Tibial artery (tissue), 4 donors: ENCODE data around the gene LINC00632.
"Not testable (repeated sequence)": the region's sequence is repeated elsewhere in the genome, so short reads cannot be mapped to it uniquely, and the experiment has no call there.

Source experiments
- DNase-seq, 2 donors: peaks; one replicate each; pipeline ENCODE4 v3.0.0-alpha.2; 2019
- H3K27ac ChIP-seq, 2 donors: fragments of 200-600 bp; sonication (generic) in 1 of 2; 1 replicate in 1 of 2; 2 replicates in 1 of 2; pipeline ENCODE4 v1.5.1; 2018 to 2019; ENCODE audit warnings: mild to moderate bottlenecking in 1 of 2
- H3K27me3 ChIP-seq, 2 donors: fragments of 200-600 bp; sonication (generic) in 1 of 2; one replicate each; pipeline versions ENCODE4 v1.5.1 to v1.6.0; 2016 to 2019
- H3K36me3 ChIP-seq, 3 donors: fragments of 200-600 bp; sonication (generic) in 2 of 3; one replicate each; pipeline ENCODE4 v1.5.1; 2016 to 2019; ENCODE audit warnings: mild to moderate bottlenecking in 2 of 3
- H3K4me1 ChIP-seq, 4 donors: fragments of 200-600 bp; sonication (generic) in 2 of 4; 1 replicate in 3 of 4; 2 replicates in 1 of 4; pipeline ENCODE4 v1.5.1; 2016 to 2019
- H3K4me3 ChIP-seq, 2 donors: fragments of 200-600 bp; sonication (generic) in 1 of 2; 1 replicate in 1 of 2; 2 replicates in 1 of 2; pipeline ENCODE4 v1.5.1; 2018 to 2019; ENCODE audit warnings: mild to moderate bottlenecking in 2 of 2
- H3K9me3 ChIP-seq, 3 donors: fragments of 200-600 bp; sonication (generic) in 1 of 3; one replicate each; pipeline ENCODE4 v1.5.1; 2016 to 2019
- intact Hi-C: fragments of 100-400 bp; cut with DNase I; formaldehyde crosslinking; loops from one replicate; pipeline ENCODE4 v1.15.0; 2023; ENCODE audit warnings: low total_unique reads
- TF ChIP-seq, protein P1 (sequence below), 2 experiments: fragments of 200-600 bp in 1 of 2; fragments of 450-650 bp in 1 of 2; IDR thresholded peaks; one replicate each; pipeline ENCODE4 v1.5.1; 2017 to 2019; ENCODE audit warnings: antibody characterized with exemption in 2 of 2, mild to moderate bottlenecking in 1 of 2, moderate library complexity in 1 of 2

Gene LINC00632

DNA sequence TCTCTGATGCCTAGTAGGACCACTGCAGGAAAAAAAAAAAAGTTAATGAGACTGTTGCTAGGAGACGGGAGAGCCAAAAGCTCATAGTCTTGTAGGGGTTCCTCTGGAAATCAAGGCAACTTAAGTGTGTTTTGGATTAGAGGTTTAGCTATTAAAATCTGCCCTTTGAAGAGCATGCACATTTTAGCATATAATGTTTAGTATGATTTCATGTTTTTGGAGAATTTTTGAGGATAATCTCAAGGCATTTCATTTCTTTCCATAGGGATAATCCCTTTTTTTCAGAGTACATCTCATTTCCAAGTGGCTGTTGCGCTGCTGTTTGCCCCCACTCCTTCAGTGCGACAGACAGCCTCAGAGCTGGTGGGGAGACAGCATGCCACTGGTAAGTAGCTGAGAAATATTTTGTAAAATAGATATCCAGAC is at the start of gene LINC00632:
Gene LINC00632 (plus strand): TSS at position 339 of the 426 bp plus-strand sequence.
- peak within 1 kb of the TSS; percentile 21 to 33 for H3K27ac ChIP-seq
- TF ChIP-seq, protein P1, sequence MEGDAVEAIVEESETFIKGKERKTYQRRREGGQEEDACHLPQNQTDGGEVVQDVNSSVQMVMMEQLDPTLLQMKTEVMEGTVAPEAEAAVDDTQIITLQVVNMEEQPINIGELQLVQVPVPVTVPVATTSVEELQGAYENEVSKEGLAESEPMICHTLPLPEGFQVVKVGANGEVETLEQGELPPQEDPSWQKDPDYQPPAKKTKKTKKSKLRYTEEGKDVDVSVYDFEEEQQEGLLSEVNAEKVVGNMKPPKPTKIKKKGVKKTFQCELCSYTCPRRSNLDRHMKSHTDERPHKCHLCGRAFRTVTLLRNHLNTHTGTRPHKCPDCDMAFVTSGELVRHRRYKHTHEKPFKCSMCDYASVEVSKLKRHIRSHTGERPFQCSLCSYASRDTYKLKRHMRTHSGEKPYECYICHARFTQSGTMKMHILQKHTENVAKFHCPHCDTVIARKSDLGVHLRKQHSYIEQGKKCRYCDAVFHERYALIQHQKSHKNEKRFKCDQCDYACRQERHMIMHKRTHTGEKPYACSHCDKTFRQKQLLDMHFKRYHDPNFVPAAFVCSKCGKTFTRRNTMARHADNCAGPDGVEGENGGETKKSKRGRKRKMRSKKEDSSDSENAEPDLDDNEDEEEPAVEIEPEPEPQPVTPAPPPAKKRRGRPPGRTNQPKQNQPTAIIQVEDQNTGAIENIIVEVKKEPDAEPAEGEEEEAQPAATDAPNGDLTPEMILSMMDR (IDR thresholded peaks at IDR 0.05), result no peak
- no peak for DNase-seq
- no peaks in the 10 kb centered on the region for H3K9me3 ChIP-seq
- peak within 1 kb of the TSS; percentile 36 to 37 for H3K4me3 ChIP-seq
- no peaks in the 10 kb centered on the region for H3K36me3 ChIP-seq
- H3K27me3 ChIP-seq, result no peaks in the 10 kb centered on the region
- H3K4me1 ChIP-seq, result no peaks in the 10 kb centered on the region
- intact Hi-C loops, result no loop called here

DNA sequence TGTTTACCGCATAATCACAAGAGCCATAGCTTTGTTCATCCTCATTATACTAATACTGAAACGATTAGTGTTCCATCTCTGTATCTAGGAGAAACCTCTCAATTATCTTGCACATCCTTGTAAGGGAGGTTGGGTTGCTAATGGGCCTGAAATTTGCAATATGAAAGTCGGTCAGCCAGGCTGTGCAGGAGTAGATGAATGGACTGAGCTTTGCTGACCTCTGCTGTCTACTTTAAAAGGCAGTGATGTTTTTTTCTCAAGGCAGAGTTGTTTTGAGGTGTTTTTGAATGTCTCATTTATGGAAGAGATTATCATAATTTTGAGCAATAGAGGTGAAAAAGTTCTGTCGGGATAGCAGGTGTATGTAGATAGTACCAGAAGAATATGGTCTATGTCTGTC is 47.9 kb upstream of the LINC00632 start:
- Histone ChIP-seq H3K27ac (no peak overlapping the region), H3K4me1 (no peaks in the 10 kb centered on the region), H3K27me3 (no peaks in the 10 kb centered on the region), H3K36me3 (no peaks in the 10 kb centered on the region), H3K9me3 (no peaks in the 10 kb centered on the region), H3K4me3 (no peak overlapping the region)
- intact Hi-C loops, result no loop called here
- TF ChIP-seq, protein P1 (IDR thresholded peaks at IDR 0.05), result no peak
- DNase-seq, result no peak

DNA sequence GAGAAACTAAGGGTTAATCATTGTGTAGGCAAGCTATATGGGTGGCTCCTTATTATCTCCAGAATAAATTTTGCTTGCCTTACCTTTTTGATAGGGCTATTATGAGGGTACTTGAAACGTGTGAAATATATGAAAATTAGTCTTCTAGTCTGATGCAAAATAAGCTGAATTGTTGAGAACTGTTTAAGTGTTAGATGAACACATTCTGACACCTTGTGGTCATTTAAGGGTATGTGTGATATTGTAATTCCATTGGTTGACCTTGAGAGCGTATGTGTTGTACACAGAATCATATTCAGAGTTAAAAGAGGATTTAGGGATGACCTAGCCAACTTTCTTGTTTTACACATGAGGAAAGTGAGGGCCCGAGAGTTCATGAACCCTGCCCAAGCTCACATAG is 44.6 kb upstream of the LINC00632 start:
- H3K4me3 ChIP-seq, result no peak overlapping the region
- no peaks in the 10 kb centered on the region for H3K27me3 ChIP-seq
- H3K9me3 ChIP-seq, result no peaks in the 10 kb centered on the region
- no peak overlapping the region for H3K27ac ChIP-seq
- H3K4me1 ChIP-seq, result no peaks in the 10 kb centered on the region
- no peaks in the 10 kb centered on the region for H3K36me3 ChIP-seq
- intact Hi-C loops, result no loop called here
- TF ChIP-seq, protein P1 (IDR thresholded peaks at IDR 0.05), result peak; percentile 6 to 21
- no peak for DNase-seq

DNA sequence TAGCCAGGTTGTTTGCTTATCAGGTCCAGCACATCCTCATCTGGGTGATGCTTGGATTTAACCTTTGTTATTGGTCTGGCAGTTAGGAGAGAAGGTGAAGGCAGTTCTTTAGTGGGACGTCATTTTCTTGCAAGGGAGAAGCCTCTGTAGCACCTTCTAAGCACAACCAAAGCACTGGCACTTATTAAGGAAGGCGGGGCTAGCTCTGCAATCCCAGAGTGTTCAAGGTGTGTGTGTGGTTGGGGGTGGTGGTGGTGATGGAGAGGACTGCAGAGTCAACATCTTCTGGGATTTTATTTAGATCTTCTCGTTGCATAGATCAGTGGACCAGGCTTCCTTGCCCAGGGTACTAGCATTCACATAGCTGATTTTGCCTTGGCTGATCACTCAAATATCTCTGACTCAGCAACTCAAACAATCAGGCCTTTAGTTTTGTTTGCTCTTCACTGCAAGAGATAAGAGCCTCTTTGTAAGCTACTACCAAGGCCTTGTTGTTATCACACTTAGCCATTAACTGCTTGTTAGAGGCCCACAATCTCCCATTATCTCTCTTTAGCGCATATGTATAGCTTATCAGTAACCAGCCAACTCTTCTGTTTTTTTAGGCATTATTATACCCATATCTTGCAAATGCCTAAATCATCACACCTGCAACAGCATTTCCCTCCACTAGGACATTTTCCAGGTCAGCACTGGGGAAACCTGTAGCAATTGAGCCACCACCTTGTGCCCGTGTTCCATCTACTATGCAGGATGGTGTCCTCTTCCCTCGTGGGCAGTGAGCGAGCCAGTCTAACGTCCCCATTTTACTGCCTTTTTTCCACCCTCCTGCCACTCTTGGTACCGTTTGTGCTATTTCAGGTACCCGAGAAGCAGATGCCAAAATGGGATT is 36.5 kb upstream of the LINC00632 start:
- no peaks in the 10 kb centered on the region for H3K4me1 ChIP-seq
- H3K27me3 ChIP-seq, result no peaks in the 10 kb centered on the region
- intact Hi-C loops, result no loop called here
- no peak overlapping the region for H3K27ac ChIP-seq
- TF ChIP-seq, protein P1 (IDR thresholded peaks at IDR 0.05), result no peak
- no peaks in the 10 kb centered on the region for H3K9me3 ChIP-seq
- no peak overlapping the region for H3K4me3 ChIP-seq
- H3K36me3 ChIP-seq, result no peaks in the 10 kb centered on the region
- no peak for DNase-seq

DNA sequence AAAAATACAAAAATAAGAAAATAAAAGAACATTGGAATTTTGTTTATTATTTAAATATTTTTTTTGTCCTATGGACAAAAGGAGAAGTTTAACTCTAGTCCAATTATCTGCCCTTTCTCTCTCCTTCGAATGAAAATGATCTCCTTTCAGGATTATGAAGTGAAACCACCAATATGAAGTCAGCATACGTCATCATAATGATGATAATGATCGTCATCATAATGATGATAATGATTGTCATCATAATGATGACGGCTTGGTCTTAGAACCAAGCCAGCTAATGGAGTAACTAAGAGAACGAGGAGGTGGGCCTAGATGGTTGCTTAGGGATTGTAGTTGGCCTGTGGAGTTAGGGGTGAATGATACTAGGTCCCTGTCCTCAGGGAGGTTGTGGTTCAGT is 21.9 kb upstream of the LINC00632 start:
- Histone ChIP-seq H3K4me1 (no peaks in the 10 kb centered on the region), H3K9me3 (no peaks in the 10 kb centered on the region), H3K4me3 (no peak overlapping the region), H3K27me3 (no peaks in the 10 kb centered on the region), H3K36me3 (no peaks in the 10 kb centered on the region), H3K27ac (no peak overlapping the region)
- DNase-seq, result no peak
- TF ChIP-seq, protein P1 (IDR thresholded peaks at IDR 0.05), result no peak
- intact Hi-C loops, result no loop called here

DNA sequence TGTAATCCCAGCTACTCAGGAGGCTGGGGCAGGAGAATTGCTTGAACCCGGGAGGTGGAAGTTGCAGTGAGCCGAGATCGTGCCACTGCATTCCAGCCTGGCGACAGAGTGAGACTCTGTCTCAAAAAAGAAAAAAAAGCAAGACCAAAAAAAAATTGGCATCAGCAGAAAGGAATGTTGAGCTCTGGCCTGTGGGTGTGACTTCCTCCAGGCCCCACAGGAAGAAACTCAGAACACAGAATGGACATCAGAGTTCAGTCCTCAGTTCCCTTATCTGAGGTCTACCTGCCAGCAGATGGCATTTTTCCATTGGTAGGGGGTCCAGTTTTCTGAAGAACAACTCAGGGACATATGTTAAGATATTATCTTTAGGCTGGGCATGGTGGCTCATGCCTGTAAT is 18.0 kb upstream of the LINC00632 start:
- H3K27me3 ChIP-seq, intact Hi-C loops, H3K36me3 ChIP-seq, H3K27ac ChIP-seq, H3K9me3 ChIP-seq, DNase-seq, H3K4me3 ChIP-seq, H3K4me1 ChIP-seq: not testable (repeated sequence)
